HG02642 (cell line): ENCODE measurements around the gene HPCAL1.

ENCODE experiments used
- ATAC-seq: cut with Tn5 transposase; IDR thresholded peaks from one replicate; pipeline ENCODE4 v1.9.1; 2021; ENCODE audit warnings: mild to moderate bottlenecking; ENCODE audit not compliant: unreplicated experiment, poor library complexity

The HPCAL1 gene

GRCh38 chr2:10267551-10268465 lies 34.9 kb upstream of the HPCAL1 start:
- no peak for ATAC-seq

GRCh38 chr2:10269291-10269690 lies 33.4 kb upstream of the HPCAL1 start:
- ATAC-seq = no peak

GRCh38 chr2:10269711-10270610 lies 32.7 kb upstream of the HPCAL1 start:
- no peak for ATAC-seq

- no peak for ATAC-seq
These were observed 31.2 kb upstream of the HPCAL1 start for GRCh38 chr2:10271509-10271908.

- no peak for ATAC-seq
These were observed 30.8 kb upstream of the HPCAL1 start for GRCh38 chr2:10271946-10272345.

GRCh38 chr2:10272464-10272863 lies 30.2 kb upstream of the HPCAL1 start:
- no peak for ATAC-seq

GRCh38 chr2:10273215-10274175 lies 29.2 kb upstream of the HPCAL1 start:
- ATAC-seq = no peak

- no peak for ATAC-seq
These were observed 28.3 kb upstream of the HPCAL1 start for GRCh38 chr2:10274376-10274775.

GRCh38 chr2:10274983-10275802 lies 27.5 kb upstream of the HPCAL1 start:
- no peak for ATAC-seq

- ATAC-seq = no peak
These were observed 26.0 kb upstream of the HPCAL1 start for GRCh38 chr2:10276481-10277292.

GRCh38 chr2:10277293-10278028 lies 25.2 kb upstream of the HPCAL1 start:
- ATAC-seq = no peak

GRCh38 chr2:10278029-10278762 lies 24.5 kb upstream of the HPCAL1 start:
- ATAC-seq = no peak

GRCh38 chr2:10278763-10279471 lies 23.8 kb upstream of the HPCAL1 start:
- ATAC-seq = no peak

GRCh38 chr2:10279472-10279870 lies 23.2 kb upstream of the HPCAL1 start:
- ATAC-seq = no peak

- no peak for ATAC-seq
These were observed 22.7 kb upstream of the HPCAL1 start for GRCh38 chr2:10279946-10280463.

GRCh38 chr2:10281891-10282290 lies 20.8 kb upstream of the HPCAL1 start:
- no peak for ATAC-seq
